Putamen (tissue), 1 donor: ENCODE results near the gene PRADC1.

ENCODE experiments used
- DNase-seq: peaks from one replicate; pipeline ENCODE4 v3.0.0-alpha.2; 2016; ENCODE audit warnings: low spot score

The PRADC1 gene

DNA sequence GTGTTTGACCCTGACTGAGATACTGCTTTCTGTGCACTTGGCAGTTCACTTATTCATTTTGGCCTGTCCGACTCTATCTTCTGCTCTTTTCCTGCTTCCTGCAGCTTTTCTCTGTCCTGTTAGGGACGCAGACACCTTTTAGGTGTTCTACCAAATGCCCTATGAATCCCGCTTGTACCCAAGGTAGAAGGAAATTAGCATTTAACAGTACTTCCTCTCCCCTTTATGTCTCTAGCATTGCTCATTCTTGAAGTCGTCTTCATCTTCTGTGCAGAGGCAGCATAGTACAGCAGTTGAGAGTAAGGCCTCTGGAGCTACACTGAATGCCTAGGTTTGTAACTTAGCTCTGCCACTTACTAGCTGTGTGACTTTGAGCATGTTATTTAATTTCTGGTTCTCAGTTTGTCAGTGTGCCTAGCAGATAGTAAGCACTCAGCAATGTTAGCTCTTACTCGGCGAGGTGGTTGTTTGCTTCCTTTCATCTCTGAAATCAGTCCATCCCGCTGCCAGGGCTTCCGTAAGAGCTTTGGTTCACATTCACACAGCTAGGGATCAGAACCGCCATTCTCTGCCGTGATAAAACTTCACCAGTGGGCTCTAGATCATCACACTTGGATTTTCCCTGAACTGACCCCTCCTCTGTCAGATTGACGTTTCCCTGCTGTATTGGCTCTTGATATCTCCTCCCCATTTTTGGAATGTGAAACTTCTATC lies 2.4 kb upstream of the PRADC1 start:
- no peak for DNase-seq

DNA sequence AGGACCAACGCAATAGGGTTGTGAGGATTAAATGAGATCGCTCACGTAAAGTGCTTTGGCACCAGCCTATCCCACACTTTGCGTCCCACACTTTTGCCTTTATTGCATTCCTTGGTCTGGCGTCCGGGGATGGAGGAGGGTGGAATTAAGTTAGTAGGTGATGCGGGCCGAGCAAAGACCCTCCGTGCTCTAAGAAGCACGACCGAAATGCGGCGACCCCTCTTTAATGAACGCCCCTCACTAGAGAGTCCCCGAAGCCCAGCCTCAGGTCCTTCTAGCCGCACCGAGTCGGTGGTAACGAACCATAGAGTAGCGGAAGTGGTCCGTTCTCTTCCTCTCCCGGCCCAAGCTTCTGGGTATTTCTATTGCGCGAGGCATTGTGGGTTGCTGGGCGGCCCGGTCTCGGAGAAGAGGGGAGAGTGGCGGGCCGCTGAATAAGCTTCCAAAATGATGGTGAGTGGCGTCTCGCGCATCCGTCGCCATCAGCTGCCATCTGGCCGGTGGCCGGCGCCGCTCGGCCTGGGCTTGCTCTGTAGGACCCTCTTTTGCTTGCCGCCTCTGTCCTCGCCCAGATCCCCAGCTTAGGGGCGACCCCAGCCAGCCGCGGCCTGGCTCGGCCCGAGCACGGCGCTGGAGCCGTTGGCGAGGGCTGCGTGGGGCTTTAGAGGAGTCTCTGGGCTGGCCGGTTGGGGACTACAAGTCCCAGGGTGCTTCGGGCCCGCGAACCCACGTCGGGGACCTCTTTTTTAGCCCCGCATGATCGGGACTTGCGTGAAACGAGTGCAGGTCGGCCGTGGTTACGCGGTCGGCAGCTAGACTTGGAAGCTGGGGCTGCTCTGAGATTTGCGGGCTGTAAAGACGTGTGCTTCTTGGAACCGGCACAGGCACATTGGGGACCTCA lies 1.1 kb upstream of the PRADC1 start, which contains the start of gene CCT7:
TSS of gene CCT7 (plus strand) at position 377 of the 901 bp plus-strand sequence. CDS start at position 448, 71 bp downstream.
- DNase-seq, result peak; percentile 96

DNA sequence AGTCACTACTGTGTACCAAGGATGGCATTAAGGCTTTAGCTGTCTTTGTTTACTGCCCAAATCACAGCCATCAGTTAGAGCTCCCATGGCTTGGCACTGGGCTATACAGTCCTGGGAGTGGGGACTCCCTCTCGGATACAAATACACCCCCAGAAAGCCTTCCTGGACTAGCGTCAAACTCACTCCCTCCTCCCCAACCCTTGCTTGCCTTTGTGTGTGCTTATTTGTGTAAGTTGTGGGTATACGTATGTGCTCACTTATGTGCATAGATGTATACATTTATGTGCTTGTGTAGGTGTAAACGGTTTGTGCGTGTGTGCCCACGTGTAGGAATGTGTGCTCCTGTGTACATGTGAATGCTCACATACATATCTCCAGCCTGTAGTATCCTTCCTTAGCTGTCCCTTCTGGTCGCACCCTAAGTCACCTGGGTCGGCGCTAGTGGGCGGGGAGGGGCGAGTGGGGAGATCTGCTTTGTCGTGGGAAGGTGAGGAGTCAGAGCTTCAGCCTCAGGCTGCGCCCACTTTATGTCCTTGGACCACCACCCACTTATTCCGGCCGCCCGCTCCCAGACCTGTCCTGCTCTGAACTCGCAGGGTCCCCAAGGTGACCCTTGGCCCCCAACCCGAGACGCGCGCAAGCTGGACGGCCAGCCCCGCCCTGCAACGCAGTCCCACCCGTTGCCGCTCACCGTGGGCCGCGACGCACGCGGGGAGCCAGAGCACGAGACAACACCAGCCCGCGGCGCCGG lies 461 bp downstream of the PRADC1 start:
- peak; percentile 21 for DNase-seq

DNA sequence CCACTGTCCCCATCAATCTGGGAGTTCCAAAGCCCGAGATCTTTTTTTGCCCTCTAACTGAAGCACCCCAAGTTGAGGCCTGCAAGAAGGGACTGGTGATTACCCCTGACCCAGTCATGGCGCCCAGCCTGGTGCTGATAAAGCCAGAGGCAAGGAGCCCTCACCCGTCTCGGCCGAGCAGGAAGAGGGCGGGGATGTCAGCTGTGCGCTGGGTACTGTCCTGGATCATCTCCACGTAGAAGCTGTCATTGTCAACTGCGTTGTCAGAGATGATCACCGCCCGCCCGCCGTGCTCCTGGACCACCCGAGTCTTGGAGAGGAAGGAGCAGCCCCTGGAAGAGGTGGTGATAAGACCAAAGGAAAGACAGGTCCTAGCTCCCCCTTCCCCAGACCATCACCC lies 4.4 kb downstream of the PRADC1 start:
- no peak for DNase-seq

DNA sequence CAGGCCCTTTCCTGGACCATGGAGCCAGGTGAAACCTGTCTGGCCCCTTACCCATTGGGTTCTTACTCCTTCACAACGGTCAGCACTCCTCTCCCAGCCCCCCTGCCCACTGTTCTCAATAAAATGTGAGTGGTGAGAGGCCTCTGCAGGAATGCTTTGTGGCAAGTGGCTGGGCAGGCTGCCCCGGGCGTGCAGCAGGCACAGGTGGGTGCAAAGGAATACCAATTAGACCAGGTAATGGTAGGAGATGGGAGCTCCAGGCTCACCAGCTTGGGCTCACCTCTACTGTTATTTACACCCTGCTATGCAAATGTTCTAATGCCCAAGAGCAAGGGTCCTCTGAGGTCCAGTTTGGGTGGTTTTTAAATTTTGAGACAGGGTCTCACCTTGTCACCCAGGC lies 6.0 kb downstream of the PRADC1 start:
- DNase-seq, result no peak

DNA sequence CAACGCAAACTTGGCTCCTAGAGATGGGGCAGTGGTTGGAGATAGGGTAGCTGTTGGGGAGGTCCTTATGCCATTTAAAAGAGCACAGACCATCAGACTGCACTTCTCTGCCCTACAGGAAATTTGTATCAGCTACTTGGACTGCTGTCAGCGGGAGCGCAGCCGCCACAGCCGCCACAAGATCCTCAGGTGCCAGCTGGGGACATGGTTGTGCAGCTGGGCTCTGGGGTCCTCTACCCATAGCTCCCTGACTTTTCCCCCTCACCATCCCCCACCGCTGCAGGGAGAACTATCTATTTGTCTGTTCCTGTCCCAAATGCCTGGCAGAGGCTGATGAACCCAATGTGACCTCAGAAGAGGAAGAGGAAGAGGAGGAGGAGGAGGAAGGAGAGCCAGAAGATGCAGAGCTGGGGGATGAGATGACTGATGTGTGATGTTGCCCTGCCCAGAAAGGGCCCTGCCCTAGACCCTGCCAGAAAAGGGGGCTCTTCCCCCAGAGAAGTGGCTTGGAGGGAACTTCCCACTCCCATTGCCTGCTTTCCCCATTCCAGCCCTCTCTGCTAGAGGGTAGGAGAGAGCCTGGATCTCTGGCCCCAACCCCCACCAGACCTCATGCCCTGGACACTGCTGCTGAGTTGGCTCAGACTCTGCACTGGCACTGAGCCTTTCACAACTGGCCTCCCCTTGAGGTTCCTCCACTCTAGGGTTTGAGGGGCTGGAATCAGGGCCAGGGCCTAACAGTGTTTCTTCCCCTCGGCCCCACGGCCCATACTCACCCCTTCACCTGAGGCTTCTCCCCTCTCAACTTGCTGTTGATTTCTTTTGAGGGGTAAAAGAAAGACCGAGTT lies 7.3 kb downstream of the PRADC1 start:
- no peak for DNase-seq

DNA sequence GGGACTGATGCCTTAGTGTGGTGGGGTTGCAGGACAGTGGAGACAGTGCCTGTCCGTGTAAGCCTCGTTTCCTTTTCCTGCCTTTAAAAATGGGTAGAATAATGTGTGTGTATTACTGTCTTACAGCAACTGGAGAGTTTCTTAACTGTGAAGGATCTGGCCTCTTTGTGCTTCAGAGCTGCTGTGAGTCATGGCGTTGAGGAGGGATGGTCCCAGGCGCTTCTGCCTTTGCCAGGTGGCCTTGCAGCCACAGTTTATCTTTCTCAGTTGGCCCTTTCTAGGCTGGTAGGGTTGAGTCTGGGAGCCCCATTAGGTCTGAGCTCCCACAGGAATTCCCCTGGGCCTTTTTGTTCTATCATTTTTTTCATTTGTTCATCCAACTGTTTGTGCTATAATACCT lies 9.2 kb downstream of the PRADC1 start:
- no peak for DNase-seq

DNA sequence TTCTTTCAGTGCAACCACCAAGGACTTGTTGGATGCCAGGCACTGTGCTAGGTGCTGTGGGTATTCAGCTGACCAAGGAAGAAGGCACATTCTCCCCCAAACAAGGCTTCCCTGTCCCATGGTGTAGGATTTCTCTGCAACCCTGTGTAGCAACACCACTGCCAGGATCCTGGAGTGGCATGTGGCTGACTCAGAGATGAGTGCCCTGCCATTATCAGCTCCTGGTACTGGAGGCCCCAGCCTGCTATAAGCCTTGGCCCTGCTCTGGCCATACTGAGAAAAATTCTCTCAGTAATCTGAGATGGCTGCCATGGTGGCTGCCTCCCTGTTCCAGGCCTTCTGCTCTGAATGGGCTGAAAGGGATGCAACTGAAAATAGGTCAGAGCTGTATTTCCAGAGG lies 14.7 kb downstream of the PRADC1 start:
- no peak for DNase-seq

DNA sequence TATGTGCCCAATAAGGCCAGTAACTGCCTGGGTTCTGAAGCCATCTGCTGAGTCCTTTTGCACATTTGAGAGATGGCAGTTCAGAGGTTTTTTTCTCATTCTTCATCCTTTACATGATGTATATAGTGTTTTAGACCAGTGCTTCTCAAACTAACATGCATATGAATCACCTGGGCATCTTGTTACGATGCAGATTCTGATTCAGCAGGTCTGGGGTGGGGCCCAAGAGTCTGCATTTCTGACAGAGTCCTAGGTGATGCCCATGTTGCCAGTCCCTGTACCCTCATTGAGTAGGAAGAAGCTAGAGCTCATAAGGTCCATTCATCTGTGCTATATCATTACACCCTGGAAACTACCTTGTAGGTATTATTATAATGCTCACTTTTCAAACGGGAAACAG lies 15.2 kb downstream of the PRADC1 start:
- DNase-seq, result no peak

DNA sequence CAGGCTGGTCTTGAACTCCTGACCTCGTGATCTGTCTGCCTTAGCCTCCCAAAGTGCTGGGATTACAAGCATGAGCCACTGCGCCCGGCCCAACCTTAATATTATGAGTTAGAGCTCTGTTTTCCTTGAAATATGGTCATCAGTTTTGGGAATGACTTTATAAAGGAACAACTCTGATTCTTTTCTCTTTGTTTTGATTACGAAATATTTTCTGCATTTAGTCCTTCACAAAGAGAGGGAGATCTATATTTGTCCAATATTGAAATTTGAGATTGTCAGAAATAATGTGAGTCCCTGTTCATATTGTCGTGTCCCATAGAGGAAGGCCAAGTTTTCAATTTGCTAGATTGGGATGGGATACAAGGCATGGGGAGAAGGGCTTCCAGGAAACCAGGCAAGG lies 15.9 kb downstream of the PRADC1 start:
- DNase-seq, result no peak

DNA sequence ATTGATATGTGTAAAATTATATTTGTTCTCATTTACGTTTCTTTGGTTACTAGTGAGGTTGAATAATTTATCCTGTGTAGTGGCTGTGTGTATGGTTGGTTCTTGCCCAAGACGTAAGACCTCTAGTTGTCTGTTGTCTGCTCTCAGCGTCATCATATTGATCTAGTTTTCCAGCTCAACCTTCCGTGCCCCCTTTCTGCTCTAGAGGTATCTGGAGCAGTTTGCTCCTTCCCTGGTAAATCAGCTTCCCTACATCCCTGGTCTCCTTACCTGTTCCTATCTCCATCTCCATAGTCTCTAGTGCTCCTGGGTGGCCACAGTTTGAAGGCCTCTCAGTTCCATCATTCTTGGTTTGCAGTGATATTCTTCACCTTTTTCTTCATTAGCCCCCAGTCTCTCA lies 17.8 kb downstream of the PRADC1 start:
- DNase-seq, result no peak

DNA sequence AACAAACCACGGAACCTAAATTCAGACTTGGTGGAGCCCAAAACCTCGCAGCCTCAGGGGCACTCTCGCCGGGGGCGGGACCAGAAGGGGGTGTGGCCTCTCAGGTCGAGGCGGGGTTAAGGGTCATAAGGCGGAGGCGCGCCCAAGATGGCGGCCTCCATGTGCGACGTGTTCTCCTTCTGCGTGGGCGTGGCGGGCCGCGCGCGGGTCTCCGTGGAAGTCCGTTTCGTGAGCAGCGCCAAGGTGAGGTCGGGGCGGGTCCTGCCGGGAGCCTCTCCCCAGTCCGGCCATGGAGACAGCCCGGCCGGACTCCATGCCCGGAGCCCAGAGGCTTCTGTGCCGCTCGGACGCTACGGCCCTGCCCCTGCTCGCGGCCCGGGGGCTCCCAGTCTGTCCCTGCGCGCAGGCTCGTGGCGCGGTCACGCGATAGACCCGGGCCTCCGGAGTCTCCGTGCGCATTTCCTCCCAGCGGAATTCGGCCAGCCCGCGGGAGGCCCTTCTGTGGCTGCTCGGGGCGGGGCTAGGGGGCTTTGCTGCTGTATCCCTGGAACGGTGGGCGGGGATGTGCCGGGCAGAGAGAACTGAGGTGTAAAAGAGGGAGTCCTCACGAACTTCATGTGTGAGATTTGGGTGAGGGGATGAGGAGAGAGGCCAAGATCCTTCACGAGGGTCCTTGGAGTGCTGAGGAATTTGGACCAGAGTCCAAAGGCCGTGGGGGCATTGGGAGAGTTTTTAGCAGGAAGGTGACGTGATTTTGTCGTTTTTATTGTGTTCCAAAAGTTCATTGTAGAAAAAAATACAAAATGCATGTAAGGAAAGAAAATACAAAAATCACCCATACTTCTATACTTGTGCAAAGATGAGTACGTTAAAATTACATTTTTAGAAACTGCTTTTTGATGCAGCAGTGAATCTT lies 18.7 kb downstream of the PRADC1 start, which contains the start of gene SMYD5:
TSS of gene SMYD5 (plus strand) at position 126 of the 916 bp plus-strand sequence. CDS start at position 148, 22 bp downstream.
- DNase-seq, result peak; percentile 84

DNA sequence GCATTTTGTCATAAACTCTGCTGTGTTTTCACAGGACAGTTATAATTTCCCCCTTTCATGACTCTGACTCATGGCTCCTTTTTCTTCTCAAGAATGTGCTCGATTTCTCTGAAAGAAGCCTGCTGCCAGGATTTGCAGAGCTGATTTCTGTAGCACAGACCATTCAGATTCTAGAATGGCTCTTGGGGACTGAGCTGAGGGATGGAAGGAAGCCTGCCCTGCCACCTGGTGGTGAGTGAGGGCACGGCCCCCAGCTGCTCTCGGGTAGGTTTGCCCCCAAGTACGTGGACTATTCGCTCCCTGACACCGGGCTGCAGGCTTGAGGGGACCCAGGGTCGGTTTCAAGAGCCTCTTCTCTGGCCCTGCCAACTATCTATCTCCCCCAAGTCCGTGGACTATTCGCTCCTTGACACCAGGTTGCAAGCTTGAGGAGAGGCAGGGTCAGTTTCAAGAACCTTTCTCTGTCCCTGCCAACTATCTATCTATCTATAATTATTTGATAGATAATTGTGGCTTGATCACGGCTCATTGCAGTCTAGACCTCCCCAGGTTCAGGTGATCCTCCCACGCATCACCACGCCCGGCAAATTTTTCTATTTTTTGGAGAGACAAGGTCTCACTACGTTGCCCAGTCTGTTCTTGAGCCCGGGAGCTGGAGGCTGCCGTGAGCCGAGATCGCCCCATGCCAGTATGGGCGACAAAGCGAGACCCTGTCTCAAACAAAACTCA lies 20.4 kb downstream of the PRADC1 start:
- DNase-seq, result peak; percentile 49

DNA sequence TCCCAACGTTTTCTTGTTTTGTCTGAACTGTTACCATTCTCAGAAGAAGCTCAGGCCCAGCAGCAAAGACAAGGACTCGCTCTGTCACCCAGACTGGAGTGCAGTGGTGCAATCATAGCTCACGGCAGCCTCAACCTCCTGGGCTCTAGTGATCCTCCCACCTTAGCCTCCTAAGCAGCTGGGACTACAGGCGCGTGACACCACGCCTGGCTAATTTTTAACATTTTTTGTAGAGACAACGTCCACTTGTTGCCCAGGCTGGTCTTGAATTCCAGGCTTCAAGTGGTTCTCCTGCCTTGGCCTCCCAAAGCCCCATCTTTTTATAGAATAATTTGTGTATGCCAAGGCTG lies 21.0 kb downstream of the PRADC1 start:
- DNase-seq, result no peak

DNA sequence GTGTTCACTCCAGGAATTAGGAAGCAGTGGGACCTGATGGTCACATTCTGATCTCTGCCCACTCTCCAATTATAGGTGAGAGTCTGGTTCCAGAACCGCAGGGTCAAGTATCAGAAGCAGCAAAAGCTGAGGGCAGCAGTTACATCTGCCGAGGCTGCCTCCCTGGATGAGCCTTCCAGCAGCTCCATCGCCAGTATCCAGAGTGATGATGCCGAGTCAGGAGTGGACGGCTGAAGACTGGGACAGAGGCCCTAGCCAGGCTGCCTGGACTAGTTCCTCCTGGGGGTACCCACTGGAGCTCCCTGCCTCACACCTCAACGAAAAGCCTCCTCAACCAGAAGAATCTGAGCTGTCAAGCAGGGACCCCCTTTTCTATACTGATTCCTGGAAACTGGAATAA lies 22.3 kb downstream of the PRADC1 start:
- DNase-seq, result no peak

DNA sequence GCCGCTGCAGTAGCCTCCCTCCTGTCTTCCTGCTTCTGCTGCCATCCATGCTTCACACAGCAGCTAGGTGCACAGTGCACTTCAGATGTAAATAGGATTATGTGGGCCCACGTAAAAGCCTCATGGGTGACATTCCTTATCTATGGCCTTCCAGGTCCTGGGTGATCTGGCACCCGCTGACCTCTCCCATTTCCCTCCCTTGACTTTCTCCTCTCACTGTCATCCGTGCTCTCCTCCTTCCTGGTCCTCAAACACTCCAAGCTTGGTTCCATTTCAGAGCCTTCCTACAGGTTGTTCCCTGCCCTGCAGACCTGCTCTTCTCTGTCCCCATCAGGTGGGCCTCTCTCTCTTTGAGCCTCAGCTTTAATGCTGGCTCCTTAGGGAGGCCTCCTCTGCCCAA lies 23.0 kb downstream of the PRADC1 start:
- no peak for DNase-seq

DNA sequence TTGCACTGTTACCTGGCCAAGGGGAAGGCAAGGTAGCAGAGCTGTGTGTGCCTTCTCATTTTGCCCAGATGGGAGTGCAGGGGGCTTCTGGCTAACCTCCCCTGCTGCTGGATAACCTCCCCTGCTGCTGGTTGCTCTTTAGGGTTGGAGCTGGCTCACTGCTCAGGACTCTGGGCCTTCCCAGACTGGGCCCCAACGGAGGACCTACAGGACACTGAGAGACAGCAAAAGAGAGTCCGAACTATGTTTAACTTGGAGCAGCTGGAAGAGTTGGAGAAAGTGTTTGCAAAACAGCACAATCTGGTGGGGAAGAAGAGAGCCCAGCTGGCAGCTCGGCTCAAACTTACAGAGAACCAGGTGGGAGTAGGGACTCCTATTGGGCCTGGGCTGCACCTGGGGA lies 24.8 kb downstream of the PRADC1 start:
- no peak for DNase-seq

DNA sequence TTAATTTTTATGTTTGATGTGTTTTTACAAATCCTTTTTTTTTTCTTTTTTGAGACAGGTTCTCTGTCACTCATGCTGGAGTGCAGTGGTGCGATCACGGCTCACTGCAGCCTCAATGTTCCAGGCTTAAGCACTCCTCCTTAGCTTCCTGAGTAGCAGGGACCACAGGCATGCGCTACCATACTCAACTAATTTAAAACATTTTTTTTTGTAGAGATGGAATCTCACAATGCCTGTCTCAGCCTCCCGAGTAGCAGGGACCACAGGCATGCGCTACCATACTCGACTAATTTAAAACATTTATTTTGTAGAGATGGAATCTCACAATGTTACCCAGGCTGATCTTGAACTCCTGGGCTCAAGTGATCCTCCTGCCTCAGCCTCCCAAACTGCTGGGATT lies 27.4 kb downstream of the PRADC1 start:
- no peak for DNase-seq

DNA sequence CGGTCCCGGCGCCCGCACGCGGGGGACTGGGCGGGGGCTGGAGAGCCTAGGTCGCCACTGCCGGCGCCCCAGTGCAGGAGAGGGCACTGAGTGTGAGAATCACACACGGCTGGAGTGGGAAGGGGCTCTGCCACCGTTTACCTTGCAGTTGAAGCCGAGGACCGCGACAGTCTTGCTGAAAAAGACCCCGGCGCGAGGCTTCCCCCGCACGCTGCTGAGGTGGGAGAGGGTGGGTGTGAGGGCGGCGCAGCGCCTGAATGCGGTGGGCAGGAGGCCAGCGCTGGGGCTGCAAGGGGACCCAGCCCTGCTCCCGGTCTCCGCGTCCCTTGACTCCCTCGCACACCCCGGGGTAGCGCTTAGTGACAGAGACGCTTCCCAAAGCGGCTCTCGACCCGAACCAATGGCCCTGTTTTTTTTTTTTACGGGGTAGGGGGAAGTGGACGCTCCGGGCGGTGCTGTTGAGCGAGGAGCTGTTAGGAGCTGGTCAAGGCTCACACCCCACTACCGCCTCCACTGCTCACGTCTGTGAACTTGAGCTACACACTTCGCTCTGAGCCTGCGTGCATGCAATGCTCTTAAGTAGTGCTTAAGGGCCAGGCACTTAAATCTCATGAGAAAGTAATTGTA lies 29.9 kb downstream of the PRADC1 start:
- no peak for DNase-seq
